Liver (tissue), 9 donors: Measurements from ENCODE around the gene JAKMIP1. TPM values are rescaled to one million over a fixed set of nuclear protein-coding genes. Genes with fewer than 3 reads are reported as not detected.

Source experiments
- DNase-seq: peaks from one replicate; pipeline ENCODE4 v3.0.0-alpha.2; 2017; ENCODE audit warnings: low spot score
- H3K27ac ChIP-seq, 2 donors: one replicate each; pipeline ENCODE4 v1.7.0; 2013; ENCODE audit warnings: inconsistent platforms in 2 of 2, low read length in 2 of 2, control low read depth in 1 of 2, low read depth in 1 of 2, mild to moderate bottlenecking in 1 of 2
- H3K27me3 ChIP-seq, 4 donors: one replicate each; pipeline versions ENCODE4 v1.6.1 to v1.7.0; 2013; ENCODE audit warnings: low read length in 3 of 4, inconsistent platforms in 1 of 4, mild to moderate bottlenecking in 1 of 4, moderate library complexity in 1 of 4; ENCODE audit not compliant: control insufficient read depth in 4 of 4, insufficient read depth in 4 of 4
- H3K36me3 ChIP-seq, 4 donors: one replicate each; pipeline versions ENCODE4 v1.6.1 to v1.7.0; 2013; ENCODE audit warnings: low read length in 3 of 4, mild to moderate bottlenecking in 3 of 4, low read depth in 1 of 4, moderate library complexity in 1 of 4; ENCODE audit not compliant: control insufficient read depth in 4 of 4, insufficient read depth in 3 of 4
- H3K4me1 ChIP-seq, 4 donors: one replicate each; pipeline versions ENCODE4 v1.6.1 to v1.7.0; 2013; ENCODE audit warnings: low read length in 3 of 4, mild to moderate bottlenecking in 3 of 4, moderate library complexity in 1 of 4; ENCODE audit not compliant: control insufficient read depth in 4 of 4, insufficient read depth in 4 of 4
- H3K4me3 ChIP-seq, 3 donors: one replicate each; pipeline versions ENCODE4 v1.6.1 to v1.7.0; 2013; ENCODE audit warnings: low read length in 3 of 3, control low read depth in 1 of 3, low read depth in 1 of 3, mild to moderate bottlenecking in 1 of 3
- H3K9ac ChIP-seq, 2 donors: one replicate each; pipeline ENCODE4 v1.7.0; 2013; ENCODE audit warnings: low read length in 2 of 2, mild to moderate bottlenecking in 2 of 2, moderate library complexity in 2 of 2, control low read depth in 1 of 2, low read depth in 1 of 2
- H3K9me3 ChIP-seq, 4 donors: one replicate each; pipeline versions ENCODE4 v1.6.1 to v1.7.0; 2013; ENCODE audit warnings: low read length in 3 of 4; ENCODE audit not compliant: control insufficient read depth in 4 of 4
- CTCF ChIP-seq: fragments of 150-350 bp; IDR thresholded peaks from 2 replicates; pipeline ENCODE4 v1.5.1; 2017; ENCODE audit warnings: improper control_type of control experiment, low read depth, low read length; ENCODE audit not compliant: missing input control
- EGR1 ChIP-seq, 2 donors: IDR thresholded peaks; 2 replicates each; pipeline ENCODE4 v1.6.1; 2016 to 2018; ENCODE audit warnings: antibody characterized with exemption in 2 of 2, low read depth in 2 of 2
- FOXA1 ChIP-seq: IDR thresholded peaks from 2 replicates; pipeline ENCODE4 v1.6.1; 2016; ENCODE audit warnings: antibody characterized with exemption
- FOXA2 ChIP-seq: IDR thresholded peaks from 2 replicates; pipeline ENCODE4 v1.6.1; 2016; ENCODE audit warnings: antibody characterized with exemption
- GABPA ChIP-seq, 2 donors: IDR thresholded peaks in 1 of 2; conservative IDR thresholded peaks in 1 of 2; 2 replicates each; pipeline ENCODE4 v1.6.1; 2016; ENCODE audit warnings: antibody characterized with exemption in 2 of 2, mild to moderate bottlenecking in 1 of 2, moderate library complexity in 1 of 2
- HNF4A ChIP-seq, 2 donors: conservative IDR thresholded peaks; 2 replicates each; pipeline ENCODE4 v1.6.1; 2016; ENCODE audit warnings: antibody characterized with exemption in 2 of 2, mild to moderate bottlenecking in 2 of 2
- HNF4G ChIP-seq: IDR thresholded peaks from 2 replicates; pipeline ENCODE4 v1.6.1; 2016; ENCODE audit warnings: antibody characterized with exemption
- NR2F2 ChIP-seq: IDR thresholded peaks from 2 replicates; pipeline ENCODE4 v1.6.1; 2016; ENCODE audit warnings: antibody characterized with exemption
- RAD21 ChIP-seq, 2 donors: IDR thresholded peaks; 2 replicates each; pipeline ENCODE4 v1.6.1; 2016; ENCODE audit warnings: antibody characterized with exemption in 2 of 2, mild to moderate bottlenecking in 2 of 2
- RXRA ChIP-seq, 2 donors: IDR thresholded peaks; 2 replicates each; pipeline ENCODE4 v1.6.1; 2017 to 2018; ENCODE audit warnings: antibody characterized with exemption in 2 of 2, mild to moderate bottlenecking in 1 of 2
- SP1 ChIP-seq: IDR thresholded peaks from 2 replicates; pipeline ENCODE4 v1.6.1; 2018; ENCODE audit warnings: antibody characterized with exemption, mild to moderate bottlenecking
- TAF1 ChIP-seq: conservative IDR thresholded peaks from 2 replicates; pipeline ENCODE4 v1.6.1; 2016; ENCODE audit warnings: antibody characterized with exemption, mild to moderate bottlenecking
- YY1 ChIP-seq: IDR thresholded peaks from 2 replicates; pipeline ENCODE4 v1.6.1; 2016; ENCODE audit warnings: antibody characterized with exemption, mild to moderate bottlenecking
- ZBTB33 ChIP-seq: IDR thresholded peaks from 2 replicates; pipeline ENCODE4 v1.6.1; 2016; ENCODE audit warnings: antibody characterized with exemption
- WGBS: extraction: QIAGEN DNeasy Blood & Tissue Kit; methylation state at CpG from one replicate; pipeline ENCODE4 v1.1.7; 2013; 5-methylcytosine and 5-hydroxymethylcytosine counted together
- polyA plus RNA-seq, 2 donors: library from polyadenylated mRNA; stranded (reverse) in 1 of 2; unstranded in 1 of 2; fragments of 200-250 nt in 1 of 2; fragments of >200 nt in 1 of 2; fragmentation: Nextera tagmentation in 1 of 2; extraction: Ambion mirVana in 1 of 2; gene quantifications; one replicate each; pipeline versions ENCODE4 v1.2.1 to v1.2.3, GENCODE V29; 2013 to 2015
- total RNA-seq, 2 donors: library from RNA; depleted of rRNA; stranded (reverse); fragments of >200 nt; gene quantifications; one replicate each; pipeline ENCODE4 v1.2.3, GENCODE V29; 2014
- donor health status: healthy.
- donor health status: healthy.
- donor health status: healthy.
- donor health status: healthy.
- donor health status: healthy.

The JAKMIP1 gene
- total and polyA plus RNA-seq, 4 donors = 0.08 to 0.50 TPM; not detected in 2

- TF ChIP-seq CTCF (no peak), HNF4A (conservative IDR thresholded peaks at IDR 0.05) (no peak), FOXA2 (no peak), TAF1 (no peak), SP1 (no peak), GABPA (IDR thresholded peaks at IDR 0.05 in 1 of 2, conservative IDR thresholded peaks at IDR 0.05 in 1 of 2) (no peak), RXRA (IDR thresholded peaks at IDR 0.05) (no peak), FOXA1 (no peak), NR2F2 (no peak), YY1 (no peak)
Observed at GRCh38 chr4:6029254-6029653, 171.1 kb downstream of the JAKMIP1 start (continued).

GRCh38 chr4:6028168-6028567 is 172.2 kb downstream of the JAKMIP1 start:
- DNase-seq = no peak

More at GRCh38 chr4:6028168-6028567, 172.2 kb downstream of the JAKMIP1 start:
- 70% methylated on average over 10 of the region's 10 CpGs for WGBS
- no peak for TF ChIP-seq RAD21 (IDR thresholded peaks at IDR 0.05)
- TF ChIP-seq NR2F2 = no peak
- TF ChIP-seq HNF4G = no peak
- TF ChIP-seq GABPA (IDR thresholded peaks at IDR 0.05 in 1 of 2, conservative IDR thresholded peaks at IDR 0.05 in 1 of 2) = no peak
- no peak for TF ChIP-seq HNF4A (conservative IDR thresholded peaks at IDR 0.05)
- no peak for TF ChIP-seq CTCF
- no peak for TF ChIP-seq ZBTB33
- TF ChIP-seq YY1 = no peak
- TF ChIP-seq EGR1 (IDR thresholded peaks at IDR 0.05; ENCODE audit: low read depth in 2 of 2) = no peak
- no peak for TF ChIP-seq SP1
- Histone ChIP-seq H3K9me3 (no peaks in the 10 kb centered on the region), H3K36me3 (no peaks in the 10 kb centered on the region), H3K4me1 (no peaks in the 10 kb centered on the region), H3K27me3 (no peaks in the 10 kb centered on the region), H3K27ac (no peak overlapping the region), H3K9ac (no peak overlapping the region), H3K4me3 (no peak overlapping the region)
